ENCODE data around the gene GPR63. TPM values are rescaled to one million over a fixed set of nuclear protein-coding genes. Genes with fewer than 3 reads are reported as not detected.

The GPR63 gene
- total and polyA plus RNA-seq, 2 of the 13 experiments (the other 11 are each of a cell fraction or from before 2014, with no cell fraction given), result 0.01 to 0.02 TPM

DNA sequence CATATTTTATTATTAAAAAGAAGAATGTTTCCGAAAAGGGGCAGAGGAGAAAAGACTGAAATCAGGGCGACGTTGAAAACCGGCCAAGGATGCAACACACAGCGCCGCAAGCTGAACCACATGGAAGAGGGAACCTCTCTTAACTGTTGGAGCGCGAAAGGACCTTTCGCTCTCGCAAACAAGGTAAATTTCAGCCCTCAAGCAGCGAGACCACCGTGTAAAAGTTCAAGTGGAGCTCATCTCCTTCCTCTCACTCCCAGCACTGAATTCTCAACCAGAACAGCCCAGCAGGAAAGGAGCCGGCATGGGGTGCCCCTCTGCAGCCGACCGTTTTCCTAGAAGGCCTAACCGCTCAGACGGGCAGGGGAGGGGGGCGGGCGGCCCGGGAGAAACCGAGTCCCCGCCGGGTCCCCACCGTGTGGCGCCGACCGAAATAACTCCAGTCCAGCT, 621 bp downstream of the GPR63 start (continued):
- TF ChIP-seq ZNF33B (CRISPR knock-in tag; IDR thresholded peaks at IDR 0.05) (no peak), HHEX (CRISPR knock-in tag; IDR thresholded peaks at IDR 0.05) (no peak), EP300 (IDR thresholded peaks at IDR 0.05; ENCODE audit: low read depth in 2 of 2, low read length in 2 of 2) (no peak), EP300 (CRISPR knock-in tag; IDR thresholded peaks at IDR 0.05; ENCODE audit: borderline replicate concordance) (no peak)

DNA sequence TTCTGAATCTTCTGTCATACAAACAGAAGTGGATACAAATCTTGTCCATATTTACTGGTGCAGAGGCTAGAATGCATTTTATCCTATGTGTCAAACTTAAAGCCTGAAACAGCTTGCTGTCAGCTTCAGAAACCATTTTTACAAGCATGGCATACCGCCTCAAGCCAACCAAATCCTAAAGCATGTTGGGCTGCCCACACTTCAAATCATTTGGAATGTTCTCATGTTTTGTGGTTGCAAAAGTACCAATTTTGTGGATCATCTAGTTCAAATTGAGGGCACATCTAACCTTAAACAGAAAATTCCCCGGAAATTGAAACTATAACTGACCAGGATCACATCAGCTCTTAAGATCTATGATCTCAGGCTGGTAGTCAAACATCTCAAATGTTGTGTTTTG, 3.2 kb downstream of the GPR63 start:
- Histone ChIP-seq H4K20me1 (ENCODE audit: insufficient read depth, low read length) (no peaks in the 10 kb centered on the region), H2AFZ (ENCODE audit: low read length) (no peak overlapping the region), H3K4me2 (ENCODE audit: low read depth, low read length) (no peak overlapping the region), H3K27ac (ENCODE audit: extremely low read length, insufficient read depth, low read length) (no peak overlapping the region), H3K36me3 (replicated peaks in 1 of 2; ENCODE audit: control insufficient read depth in 1 of 2, insufficient read depth in 2 of 2, low read length in 2 of 2) (no peaks in the 10 kb centered on the region), H3K4me3 (replicated peaks in 1 of 3; ENCODE audit: insufficient read depth in 1 of 3, low read depth in 2 of 3, low read length in 3 of 3) (no peak overlapping the region), H3K27me3 (ENCODE audit: control insufficient read depth in 1 of 2, insufficient read depth in 2 of 2, low read length in 2 of 2) (peaks cover 4 to 29% of the 10 kb centered on the region in 2 experiments; a peak in 4 of 5 replicates), H3K9me3 (ENCODE audit: low read length) (no peaks in the 10 kb centered on the region), H3K9ac (ENCODE audit: insufficient read depth, low read depth, low read length) (no peak overlapping the region), H3K79me2 (ENCODE audit: insufficient read depth, low read length) (no peaks in the 10 kb centered on the region), H3K4me1 (ENCODE audit: insufficient read depth, low read length) (no peaks in the 10 kb centered on the region; the same call in 1 of the 2 replicates)
- intact Hi-C loops (cut with micrococcal nuclease; ENCODE audit: unreplicated experiment), result no loop called here
- 2% methylated on average over 2 of the region's 2 CpGs for WGBS (ENCODE audit: low lambda C conversion rate)
- no peak for DNase-seq (ENCODE audit: low spot score)
- no TSS peak for BruUV-seq (replicated peaks)
- ATAC-seq, result no peak
- POLR2A ChIA-PET, result no interaction called here
- CTCF ChIA-PET (ENCODE audit: low intra/inter-chr PET ratio, low total read pairs), result no interaction called here
- no peak for FAIRE-seq
- in situ Hi-C loops (cut with HindIII; ENCODE audit: extremely low pct_ligation_motif_present, low pct_unique_long_range_greater_than_20kb), result no loop called here
- TF ChIP-seq, protein P1, sequence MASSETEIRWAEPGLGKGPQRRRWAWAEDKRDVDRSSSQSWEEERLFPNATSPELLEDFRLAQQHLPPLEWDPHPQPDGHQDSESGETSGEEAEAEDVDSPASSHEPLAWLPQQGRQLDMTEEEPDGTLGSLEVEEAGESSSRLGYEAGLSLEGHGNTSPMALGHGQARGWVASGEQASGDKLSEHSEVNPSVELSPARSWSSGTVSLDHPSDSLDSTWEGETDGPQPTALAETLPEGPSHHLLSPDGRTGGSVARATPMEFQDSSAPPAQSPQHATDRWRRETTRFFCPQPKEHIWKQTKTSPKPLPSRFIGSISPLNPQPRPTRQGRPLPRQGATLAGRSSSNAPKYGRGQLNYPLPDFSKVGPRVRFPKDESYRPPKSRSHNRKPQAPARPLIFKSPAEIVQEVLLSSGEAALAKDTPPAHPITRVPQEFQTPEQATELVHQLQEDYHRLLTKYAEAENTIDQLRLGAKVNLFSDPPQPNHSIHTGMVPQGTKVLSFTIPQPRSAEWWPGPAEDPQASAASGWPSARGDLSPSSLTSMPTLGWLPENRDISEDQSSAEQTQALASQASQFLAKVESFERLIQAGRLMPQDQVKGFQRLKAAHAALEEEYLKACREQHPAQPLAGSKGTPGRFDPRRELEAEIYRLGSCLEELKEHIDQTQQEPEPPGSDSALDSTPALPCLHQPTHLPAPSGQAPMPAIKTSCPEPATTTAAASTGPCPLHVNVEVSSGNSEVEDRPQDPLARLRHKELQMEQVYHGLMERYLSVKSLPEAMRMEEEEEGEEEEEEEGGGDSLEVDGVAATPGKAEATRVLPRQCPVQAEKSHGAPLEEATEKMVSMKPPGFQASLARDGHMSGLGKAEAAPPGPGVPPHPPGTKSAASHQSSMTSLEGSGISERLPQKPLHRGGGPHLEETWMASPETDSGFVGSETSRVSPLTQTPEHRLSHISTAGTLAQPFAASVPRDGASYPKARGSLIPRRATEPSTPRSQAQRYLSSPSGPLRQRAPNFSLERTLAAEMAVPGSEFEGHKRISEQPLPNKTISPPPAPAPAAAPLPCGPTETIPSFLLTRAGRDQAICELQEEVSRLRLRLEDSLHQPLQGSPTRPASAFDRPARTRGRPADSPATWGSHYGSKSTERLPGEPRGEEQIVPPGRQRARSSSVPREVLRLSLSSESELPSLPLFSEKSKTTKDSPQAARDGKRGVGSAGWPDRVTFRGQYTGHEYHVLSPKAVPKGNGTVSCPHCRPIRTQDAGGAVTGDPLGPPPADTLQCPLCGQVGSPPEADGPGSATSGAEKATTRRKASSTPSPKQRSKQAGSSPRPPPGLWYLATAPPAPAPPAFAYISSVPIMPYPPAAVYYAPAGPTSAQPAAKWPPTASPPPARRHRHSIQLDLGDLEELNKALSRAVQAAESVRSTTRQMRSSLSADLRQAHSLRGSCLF (CRISPR knock-in tag; IDR thresholded peaks at IDR 0.05; ENCODE audit: borderline replicate concordance), result no peak
- TF ChIP-seq, protein P2, sequence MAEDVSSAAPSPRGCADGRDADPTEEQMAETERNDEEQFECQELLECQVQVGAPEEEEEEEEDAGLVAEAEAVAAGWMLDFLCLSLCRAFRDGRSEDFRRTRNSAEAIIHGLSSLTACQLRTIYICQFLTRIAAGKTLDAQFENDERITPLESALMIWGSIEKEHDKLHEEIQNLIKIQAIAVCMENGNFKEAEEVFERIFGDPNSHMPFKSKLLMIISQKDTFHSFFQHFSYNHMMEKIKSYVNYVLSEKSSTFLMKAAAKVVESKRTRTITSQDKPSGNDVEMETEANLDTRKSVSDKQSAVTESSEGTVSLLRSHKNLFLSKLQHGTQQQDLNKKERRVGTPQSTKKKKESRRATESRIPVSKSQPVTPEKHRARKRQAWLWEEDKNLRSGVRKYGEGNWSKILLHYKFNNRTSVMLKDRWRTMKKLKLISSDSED (CRISPR knock-in tag; IDR thresholded peaks at IDR 0.05), result no peak
- TF ChIP-seq ZBTB42 (CRISPR knock-in tag; IDR thresholded peaks at IDR 0.05), result no peak
- TF ChIP-seq U2AF2 (IDR thresholded peaks at IDR 0.05; ENCODE audit: low read depth, low read length), result no peak
- TF ChIP-seq, protein P3, sequence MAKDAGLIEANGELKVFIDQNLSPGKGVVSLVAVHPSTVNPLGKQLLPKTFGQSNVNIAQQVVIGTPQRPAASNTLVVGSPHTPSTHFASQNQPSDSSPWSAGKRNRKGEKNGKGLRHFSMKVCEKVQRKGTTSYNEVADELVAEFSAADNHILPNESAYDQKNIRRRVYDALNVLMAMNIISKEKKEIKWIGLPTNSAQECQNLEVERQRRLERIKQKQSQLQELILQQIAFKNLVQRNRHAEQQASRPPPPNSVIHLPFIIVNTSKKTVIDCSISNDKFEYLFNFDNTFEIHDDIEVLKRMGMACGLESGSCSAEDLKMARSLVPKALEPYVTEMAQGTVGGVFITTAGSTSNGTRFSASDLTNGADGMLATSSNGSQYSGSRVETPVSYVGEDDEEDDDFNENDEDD (CRISPR knock-in tag; IDR thresholded peaks at IDR 0.05; ENCODE audit: borderline replicate concordance), result no peak
- TF ChIP-seq, protein P4, sequence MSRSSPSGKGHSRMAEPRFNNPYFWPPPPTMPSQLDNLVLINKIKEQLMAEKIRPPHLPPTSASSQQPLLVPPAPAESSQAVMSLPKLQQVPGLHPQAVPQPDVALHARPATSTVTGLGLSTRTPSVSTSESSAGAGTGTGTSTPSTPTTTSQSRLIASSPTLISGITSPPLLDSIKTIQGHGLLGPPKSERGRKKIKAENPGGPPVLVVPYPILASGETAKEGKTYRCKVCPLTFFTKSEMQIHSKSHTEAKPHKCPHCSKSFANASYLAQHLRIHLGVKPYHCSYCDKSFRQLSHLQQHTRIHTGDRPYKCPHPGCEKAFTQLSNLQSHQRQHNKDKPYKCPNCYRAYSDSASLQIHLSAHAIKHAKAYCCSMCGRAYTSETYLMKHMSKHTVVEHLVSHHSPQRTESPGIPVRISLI (CRISPR knock-in tag; IDR thresholded peaks at IDR 0.05; ENCODE audit: borderline replicate concordance), result no peak
- no peak for TF ChIP-seq ZNF317 (CRISPR knock-in tag; IDR thresholded peaks at IDR 0.05)
- TF ChIP-seq, protein P5, sequence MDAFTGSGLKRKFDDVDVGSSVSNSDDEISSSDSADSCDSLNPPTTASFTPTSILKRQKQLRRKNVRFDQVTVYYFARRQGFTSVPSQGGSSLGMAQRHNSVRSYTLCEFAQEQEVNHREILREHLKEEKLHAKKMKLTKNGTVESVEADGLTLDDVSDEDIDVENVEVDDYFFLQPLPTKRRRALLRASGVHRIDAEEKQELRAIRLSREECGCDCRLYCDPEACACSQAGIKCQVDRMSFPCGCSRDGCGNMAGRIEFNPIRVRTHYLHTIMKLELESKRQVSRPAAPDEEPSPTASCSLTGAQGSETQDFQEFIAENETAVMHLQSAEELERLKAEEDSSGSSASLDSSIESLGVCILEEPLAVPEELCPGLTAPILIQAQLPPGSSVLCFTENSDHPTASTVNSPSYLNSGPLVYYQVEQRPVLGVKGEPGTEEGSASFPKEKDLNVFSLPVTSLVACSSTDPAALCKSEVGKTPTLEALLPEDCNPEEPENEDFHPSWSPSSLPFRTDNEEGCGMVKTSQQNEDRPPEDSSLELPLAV (CRISPR knock-in tag; conservative IDR thresholded peaks at IDR 0.05; ENCODE audit: low read depth), result no peak
- TF ChIP-seq HDAC6 (IDR thresholded peaks at IDR 0.05; ENCODE audit: low read depth, low read length), result no peak
